ENCODE data around the gene PKD1L1. TPM values are rescaled to one million over a fixed set of nuclear protein-coding genes. Genes with fewer than 3 reads are reported as not detected.

PKD1L1 gene
- total RNA-seq, 2 donors from 2014 or later: 0.59 to 40.9 TPM

GRCh38 chr7:47881256-47881655 is 67.0 kb downstream of the PKD1L1 start:
- H3K4me3 ChIP-seq: no peak overlapping the region
- H3K27me3 ChIP-seq (replicated peaks; ENCODE audit: insufficient read depth): no peaks in the 10 kb centered on the region
- intact Hi-C loops (cut with DNase I): no loop called here
- WGBS: 89% methylated on average over 4 of the region's 4 CpGs
- no peaks in the 10 kb centered on the region for H3K9me3 ChIP-seq
- DNase-seq (ENCODE audit: low spot score): no peak
- H3K27ac ChIP-seq: no peak overlapping the region
- no peaks in the 10 kb centered on the region for H3K4me1 ChIP-seq (replicated peaks)
- no peaks in the 10 kb centered on the region for H3K36me3 ChIP-seq
- no peak for TF ChIP-seq POLR2A (IDR thresholded peaks at IDR 0.05)

DNA sequence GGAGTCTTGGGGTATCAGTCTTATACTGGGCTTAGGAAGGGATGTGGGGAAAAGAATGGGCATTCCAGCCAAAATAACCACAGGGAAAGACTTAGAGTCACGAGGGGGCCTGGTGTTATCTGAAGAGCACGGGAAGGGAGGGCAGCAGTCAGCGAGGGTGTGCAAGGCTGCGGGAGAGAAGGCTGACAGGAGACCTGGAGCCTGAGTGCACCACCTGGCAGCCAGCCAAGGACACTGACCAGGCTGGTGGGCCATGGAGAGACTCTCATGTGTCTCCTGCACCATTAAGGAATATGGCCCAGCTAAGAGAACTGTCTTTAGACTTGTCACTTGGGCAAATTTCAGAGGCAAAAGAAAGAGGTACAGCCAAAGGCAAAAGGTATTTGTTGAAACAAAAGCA is 69.6 kb downstream of the PKD1L1 start:
- no peak for DNase-seq (ENCODE audit: low spot score)
- Histone ChIP-seq H3K27me3 (replicated peaks; ENCODE audit: insufficient read depth) (no peaks in the 10 kb centered on the region), H3K4me1 (replicated peaks) (no peaks in the 10 kb centered on the region), H3K27ac (no peak overlapping the region), H3K36me3 (no peaks in the 10 kb centered on the region), H3K9me3 (no peaks in the 10 kb centered on the region), H3K4me3 (no peak overlapping the region)
- intact Hi-C loops (cut with DNase I): no loop called here
- TF ChIP-seq POLR2A (IDR thresholded peaks at IDR 0.05): no peak
- no peak for TF ChIP-seq POLR2AphosphoS5 (IDR thresholded peaks at IDR 0.05)
- no peak for TF ChIP-seq CTCF (IDR thresholded peaks at IDR 0.05)
- WGBS: 41% methylated on average over 4 of the region's 4 CpGs

DNA sequence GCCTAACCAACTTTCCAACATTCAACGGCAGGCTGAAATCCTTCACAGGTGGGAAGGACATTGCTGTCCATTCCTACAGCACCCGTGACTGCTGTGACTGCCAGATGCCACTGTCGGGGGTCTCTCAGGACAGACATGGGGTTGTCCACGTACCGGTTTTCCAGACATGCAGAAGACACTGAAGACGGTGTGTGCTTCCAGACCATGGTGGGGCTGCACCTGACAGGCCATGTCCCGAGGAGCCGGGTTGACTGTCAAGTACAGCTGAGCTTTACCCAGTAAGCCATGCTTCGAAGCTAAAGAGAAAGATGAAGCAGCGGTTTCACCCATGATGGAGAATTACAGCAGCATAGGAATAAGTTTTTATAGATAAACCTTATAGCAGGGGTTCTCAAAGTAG is 70.9 kb downstream of the PKD1L1 start:
- 98% methylated on average over 10 of the region's 10 CpGs for WGBS
- no peak overlapping the region for H3K27ac ChIP-seq
- H3K9me3 ChIP-seq: no peaks in the 10 kb centered on the region
- H3K36me3 ChIP-seq: no peaks in the 10 kb centered on the region
- no peak overlapping the region for H3K4me3 ChIP-seq
- no peak for DNase-seq (ENCODE audit: low spot score)
- TF ChIP-seq CTCF (IDR thresholded peaks at IDR 0.05): no peak
- TF ChIP-seq POLR2A (IDR thresholded peaks at IDR 0.05): no peak
- no peak for TF ChIP-seq POLR2AphosphoS5 (IDR thresholded peaks at IDR 0.05)
- no peaks in the 10 kb centered on the region for H3K4me1 ChIP-seq (replicated peaks)
- intact Hi-C loops (cut with DNase I): no loop called here
- H3K27me3 ChIP-seq (replicated peaks; ENCODE audit: insufficient read depth): no peaks in the 10 kb centered on the region

- TF ChIP-seq POLR2AphosphoS5 (IDR thresholded peaks at IDR 0.05) (no peak), POLR2A (IDR thresholded peaks at IDR 0.05) (no peak), CTCF (IDR thresholded peaks at IDR 0.05) (no peak)
- DNase-seq (ENCODE audit: low spot score): no peak
- Histone ChIP-seq H3K9me3 (no peaks in the 10 kb centered on the region), H3K4me3 (no peak overlapping the region), H3K27me3 (replicated peaks; ENCODE audit: insufficient read depth) (no peaks in the 10 kb centered on the region), H3K4me1 (replicated peaks) (no peaks in the 10 kb centered on the region), H3K36me3 (no peaks in the 10 kb centered on the region), H3K27ac (no peak overlapping the region)
- 85% methylated on average over 2 of the region's 2 CpGs for WGBS
- intact Hi-C loops (cut with DNase I): no loop called here
These were observed 72.1 kb downstream of the PKD1L1 start for GRCh38 chr7:47875998-47876744.

- H3K4me1 ChIP-seq (replicated peaks): no peaks in the 10 kb centered on the region
These were observed 72.9 kb downstream of the PKD1L1 start for GRCh38 chr7:47875406-47875805.

More at GRCh38 chr7:47875406-47875805, 72.9 kb downstream of the PKD1L1 start:
- TF ChIP-seq POLR2A (IDR thresholded peaks at IDR 0.05) (no peak), CTCF (IDR thresholded peaks at IDR 0.05) (no peak), POLR2AphosphoS5 (IDR thresholded peaks at IDR 0.05) (no peak)
- intact Hi-C loops (cut with DNase I): no loop called here
- Histone ChIP-seq H3K4me3 (no peak overlapping the region), H3K27me3 (replicated peaks; ENCODE audit: insufficient read depth) (no peaks in the 10 kb centered on the region), H3K36me3 (no peaks in the 10 kb centered on the region), H3K27ac (no peak overlapping the region), H3K9me3 (no peaks in the 10 kb centered on the region)
- DNase-seq (ENCODE audit: low spot score): no peak

Measured in prostate gland (tissue), 2 donors.